GM23338 (cell line): ENCODE data around the gene UBA3. TPM values are rescaled to one million over a fixed set of nuclear protein-coding genes. Genes with fewer than 3 reads are reported as not detected.

Source experiments
- ATAC-seq: fragments of 200-7000 bp; cut with Tn5 transposase; 3 replicates; pipeline ENCODE4 v1.9.1; 2020
- DNase-seq: peaks from one replicate; pipeline ENCODE4 v3.0.0-alpha.2; 2015; ENCODE audit warnings: low spot score
- H2AFZ ChIP-seq: fragments of 200-600 bp; sonication (generic); 2 replicates; pipeline ENCODE4 v1.8.0; 2016; ENCODE audit warnings: antibody characterized with exemption, mild to moderate bottlenecking, moderate library complexity
- H3F3A ChIP-seq: fragments of 200-600 bp; sonication (generic); replicated peaks from 2 replicates; pipeline ENCODE4 v1.8.0; 2017; ENCODE audit warnings: antibody characterized with exemption, mixed run types, low read depth
- H3K27ac ChIP-seq: fragments of 200-600 bp; sonication (generic); 2 replicates; pipeline ENCODE4 v1.6.1; 2016; ENCODE audit warnings: low read depth
- H3K27me3 ChIP-seq: fragments of 200-600 bp; sonication (generic); 2 replicates; pipeline ENCODE4 v1.8.0; 2016; ENCODE audit warnings: mild to moderate bottlenecking, mixed run types, moderate library complexity; ENCODE audit not compliant: insufficient read depth
- H3K36me3 ChIP-seq: fragments of 200-600 bp; sonication (generic); 2 replicates; pipeline ENCODE4 v1.8.0; 2016; ENCODE audit warnings: mild to moderate bottlenecking; ENCODE audit not compliant: insufficient read depth
- H3K4me1 ChIP-seq: fragments of 200-600 bp; sonication (generic); 2 replicates; pipeline ENCODE4 v1.8.0; 2016; ENCODE audit warnings: mild to moderate bottlenecking, moderate library complexity; ENCODE audit not compliant: insufficient read depth
- H3K4me2 ChIP-seq: fragments of 200-600 bp; sonication (generic); 2 replicates; pipeline ENCODE4 v1.7.1; 2017; ENCODE audit warnings: mixed run types
- H3K4me3 ChIP-seq: fragments of 200-600 bp; sonication (generic); 2 replicates; pipeline ENCODE4 v1.6.1; 2016; ENCODE audit warnings: mixed run types
- H3K79me2 ChIP-seq: fragments of 200-600 bp; sonication (generic); replicated peaks from 2 replicates; pipeline ENCODE4 v1.8.0; 2017; ENCODE audit warnings: mild to moderate bottlenecking; ENCODE audit not compliant: insufficient read depth
- H3K9me2 ChIP-seq: fragments of 200-600 bp; sonication (generic); 2 replicates; pipeline ENCODE4 v1.8.0; 2017; ENCODE audit not compliant: insufficient read depth
- H4K20me1 ChIP-seq: fragments of 200-600 bp; sonication (generic); replicated peaks from 2 replicates; pipeline ENCODE4 v1.8.0; 2017; ENCODE audit warnings: mild to moderate bottlenecking; ENCODE audit not compliant: insufficient read depth
- H3K27ac Mint-ChIP-seq: 2 replicates; pipeline ENCODE4 v1.8.0; 2020; ENCODE audit warnings: inconsistent platforms, mild to moderate bottlenecking, moderate library complexity, mixed read lengths
- H3K27me3 Mint-ChIP-seq: 3 replicates; pipeline ENCODE4 v1.8.0; 2022; ENCODE audit warnings: low read depth, mild to moderate bottlenecking, moderate library complexity, mixed read lengths, inconsistent platforms; ENCODE audit not compliant: insufficient read depth, poor library complexity
- H3K36me3 Mint-ChIP-seq: 3 replicates; pipeline ENCODE4 v1.8.0; 2021; ENCODE audit warnings: low read depth, mild to moderate bottlenecking, inconsistent platforms, moderate library complexity, mixed read lengths
- H3K4me1 Mint-ChIP-seq: 3 replicates; pipeline ENCODE4 v1.8.0; 2020; ENCODE audit warnings: mild to moderate bottlenecking, inconsistent platforms, mixed read lengths
- H3K4me3 Mint-ChIP-seq: 3 replicates; pipeline ENCODE4 v1.8.0; 2021; ENCODE audit warnings: moderate library complexity, mild to moderate bottlenecking, inconsistent platforms, mixed read lengths
- H3K9me3 Mint-ChIP-seq: 3 replicates; pipeline ENCODE4 v1.8.0; 2020; ENCODE audit warnings: moderate library complexity, mild to moderate bottlenecking, inconsistent platforms, mixed read lengths
- CREB1 ChIP-seq: fragments of 250-450 bp; sonication (Bioruptor Pico); IDR thresholded peaks from 2 replicates; pipeline ENCODE4 v1.5.0; 2020; ENCODE audit warnings: low read depth, mild to moderate bottlenecking, moderate library complexity
- EZH2 ChIP-seq: fragments of 200-600 bp; sonication (generic); IDR thresholded peaks from one replicate; pipeline ENCODE4 v1.8.0; 2017; ENCODE audit warnings: antibody characterized with exemption, mild to moderate bottlenecking, low read depth; ENCODE audit not compliant: unreplicated experiment
- EZH2phosphoT487 ChIP-seq: fragments of 200-600 bp; sonication (generic); IDR thresholded peaks from one replicate; pipeline ENCODE4 v1.8.1; 2018; ENCODE audit warnings: antibody characterized with exemption; ENCODE audit not compliant: unreplicated experiment
- JUNB ChIP-seq: IDR thresholded peaks from one replicate; pipeline ENCODE4 v1.6.1; 2016; ENCODE audit warnings: antibody characterized with exemption; ENCODE audit not compliant: unreplicated experiment
- NANOG ChIP-seq: IDR thresholded peaks from 2 replicates; pipeline ENCODE4 v1.6.1; 2016; ENCODE audit warnings: antibody characterized with exemption, borderline replicate concordance
- POLR2AphosphoS5 ChIP-seq: IDR thresholded peaks from 2 replicates; pipeline ENCODE4 v1.6.1; 2016; ENCODE audit warnings: antibody characterized with exemption, low read depth
- STAT1 ChIP-seq: IDR thresholded peaks from one replicate; pipeline ENCODE4 v1.6.1; 2016; ENCODE audit warnings: antibody characterized with exemption; ENCODE audit not compliant: unreplicated experiment
- ZNF114 ChIP-seq: fragments of 250-450 bp; sonication (Bioruptor Pico); IDR thresholded peaks from 2 replicates; pipeline ENCODE4 v1.5.0; 2020; ENCODE audit warnings: mild to moderate bottlenecking, moderate library complexity
- ZNF331 ChIP-seq: fragments of 250-450 bp; sonication (Bioruptor Pico); IDR thresholded peaks from 2 replicates; pipeline ENCODE4 v1.5.0; 2020; ENCODE audit warnings: low read depth, mild to moderate bottlenecking, moderate library complexity
- polyA plus RNA-seq: library from polyadenylated mRNA; unstranded; fragments of >200 nt; fragmentation: Nextera tagmentation; extraction: Ambion mirVana; gene quantifications from 2 replicates; pipeline ENCODE4 v1.2.1, GENCODE V29; 2016
- total RNA-seq: library from RNA; depleted of rRNA; stranded (reverse); fragments of >200 nt; shearing (Covaris generic); gene quantifications from 2 replicates; pipeline ENCODE4 v1.2.3, GENCODE V29; 2014
- TF ChIP-seq, protein P1 (sequence below): IDR thresholded peaks from 2 replicates; pipeline ENCODE4 v1.6.1; 2016; ENCODE audit warnings: antibody characterized with exemption
- TF ChIP-seq, protein P2 (sequence below), 2 experiments: fragments of 200-600 bp in 1 of 2; sonication (generic) in 1 of 2; conservative IDR thresholded peaks; 2 replicates each; pipeline versions ENCODE4 v1.5.1 to v1.6.1; 2016 to 2017; ENCODE audit warnings: antibody characterized with exemption in 2 of 2, low read depth in 2 of 2, mild to moderate bottlenecking in 2 of 2, moderate library complexity in 1 of 2
- TF ChIP-seq, protein P3 (sequence below): fragments of 250-450 bp; sonication (Bioruptor Pico); IDR thresholded peaks from 2 replicates; pipeline ENCODE4 v1.5.0; 2020; ENCODE audit warnings: mild to moderate bottlenecking, moderate library complexity
- TF ChIP-seq, protein P4 (sequence below): IDR thresholded peaks from one replicate; pipeline ENCODE4 v1.6.1; 2018; ENCODE audit warnings: antibody characterized with exemption; ENCODE audit not compliant: unreplicated experiment

The UBA3 gene
- total and polyA plus RNA-seq, 2 experiments from 2014 or later: 53.2 to 85.3 TPM

DNA sequence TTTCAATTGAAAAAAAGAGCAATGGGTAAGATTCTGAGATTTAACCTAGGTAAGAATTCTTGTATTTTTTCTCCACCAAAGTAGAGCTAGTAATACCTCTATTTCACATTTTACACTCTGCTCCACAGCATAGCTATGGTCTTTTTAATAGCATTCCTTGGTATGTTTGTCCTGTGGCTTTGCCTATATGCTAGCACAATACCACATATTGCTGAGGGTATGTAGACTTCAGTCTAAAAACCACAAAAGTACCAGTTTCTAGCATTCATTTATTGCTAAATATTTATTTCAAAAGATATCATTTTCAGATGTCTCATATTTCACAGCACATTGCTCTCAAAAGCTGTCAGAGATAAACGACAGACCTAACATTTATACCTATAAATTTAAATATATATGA, 48.5 kb downstream of the UBA3 start:
- DNase-seq (no peak), ATAC-seq (no peak)
- Histone ChIP-seq H3K4me3 (no peak overlapping the region), H3K36me3 (peaks cover 21% of the 10 kb centered on the region; the same call in 1 of the 2 replicates), H2AFZ (no peak overlapping the region), H3K4me1 (no peaks in the 10 kb centered on the region), H3K4me2 (no peak overlapping the region), H3K27ac (no peak overlapping the region), H3K9me2 (no peaks in the 10 kb centered on the region), H3K79me2 (no peaks in the 10 kb centered on the region), H4K20me1 (no peaks in the 10 kb centered on the region), H3K27me3 (no peaks in the 10 kb centered on the region), H3F3A (no peaks in the 10 kb centered on the region)
- Mint-ChIP-seq H3K4me3 (no peak overlapping the region), H3K27me3 (peaks cover 2% of the 10 kb centered on the region), H3K27ac (no peak overlapping the region), H3K36me3 (peaks cover 47% of the 10 kb centered on the region), H3K9me3 (no peaks in the 10 kb centered on the region), H3K4me1 (no peaks in the 10 kb centered on the region)
- TF ChIP-seq EZH2phosphoT487 (no peak), NANOG (no peak), JUNB (no peak), ZNF114 (CRISPR knock-in tag) (no peak), STAT1 (no peak), POLR2AphosphoS5 (no peak), CREB1 (CRISPR knock-in tag) (no peak), ZNF331 (CRISPR knock-in tag) (no peak), EZH2 (no peak)
- TF ChIP-seq, protein P1, sequence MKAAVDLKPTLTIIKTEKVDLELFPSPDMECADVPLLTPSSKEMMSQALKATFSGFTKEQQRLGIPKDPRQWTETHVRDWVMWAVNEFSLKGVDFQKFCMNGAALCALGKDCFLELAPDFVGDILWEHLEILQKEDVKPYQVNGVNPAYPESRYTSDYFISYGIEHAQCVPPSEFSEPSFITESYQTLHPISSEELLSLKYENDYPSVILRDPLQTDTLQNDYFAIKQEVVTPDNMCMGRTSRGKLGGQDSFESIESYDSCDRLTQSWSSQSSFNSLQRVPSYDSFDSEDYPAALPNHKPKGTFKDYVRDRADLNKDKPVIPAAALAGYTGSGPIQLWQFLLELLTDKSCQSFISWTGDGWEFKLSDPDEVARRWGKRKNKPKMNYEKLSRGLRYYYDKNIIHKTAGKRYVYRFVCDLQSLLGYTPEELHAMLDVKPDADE: no peak
- TF ChIP-seq, protein P2, sequence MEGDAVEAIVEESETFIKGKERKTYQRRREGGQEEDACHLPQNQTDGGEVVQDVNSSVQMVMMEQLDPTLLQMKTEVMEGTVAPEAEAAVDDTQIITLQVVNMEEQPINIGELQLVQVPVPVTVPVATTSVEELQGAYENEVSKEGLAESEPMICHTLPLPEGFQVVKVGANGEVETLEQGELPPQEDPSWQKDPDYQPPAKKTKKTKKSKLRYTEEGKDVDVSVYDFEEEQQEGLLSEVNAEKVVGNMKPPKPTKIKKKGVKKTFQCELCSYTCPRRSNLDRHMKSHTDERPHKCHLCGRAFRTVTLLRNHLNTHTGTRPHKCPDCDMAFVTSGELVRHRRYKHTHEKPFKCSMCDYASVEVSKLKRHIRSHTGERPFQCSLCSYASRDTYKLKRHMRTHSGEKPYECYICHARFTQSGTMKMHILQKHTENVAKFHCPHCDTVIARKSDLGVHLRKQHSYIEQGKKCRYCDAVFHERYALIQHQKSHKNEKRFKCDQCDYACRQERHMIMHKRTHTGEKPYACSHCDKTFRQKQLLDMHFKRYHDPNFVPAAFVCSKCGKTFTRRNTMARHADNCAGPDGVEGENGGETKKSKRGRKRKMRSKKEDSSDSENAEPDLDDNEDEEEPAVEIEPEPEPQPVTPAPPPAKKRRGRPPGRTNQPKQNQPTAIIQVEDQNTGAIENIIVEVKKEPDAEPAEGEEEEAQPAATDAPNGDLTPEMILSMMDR (conservative IDR thresholded peaks at IDR 0.05; ENCODE audit: low read depth in 2 of 2): no peak
- TF ChIP-seq, protein P3, sequence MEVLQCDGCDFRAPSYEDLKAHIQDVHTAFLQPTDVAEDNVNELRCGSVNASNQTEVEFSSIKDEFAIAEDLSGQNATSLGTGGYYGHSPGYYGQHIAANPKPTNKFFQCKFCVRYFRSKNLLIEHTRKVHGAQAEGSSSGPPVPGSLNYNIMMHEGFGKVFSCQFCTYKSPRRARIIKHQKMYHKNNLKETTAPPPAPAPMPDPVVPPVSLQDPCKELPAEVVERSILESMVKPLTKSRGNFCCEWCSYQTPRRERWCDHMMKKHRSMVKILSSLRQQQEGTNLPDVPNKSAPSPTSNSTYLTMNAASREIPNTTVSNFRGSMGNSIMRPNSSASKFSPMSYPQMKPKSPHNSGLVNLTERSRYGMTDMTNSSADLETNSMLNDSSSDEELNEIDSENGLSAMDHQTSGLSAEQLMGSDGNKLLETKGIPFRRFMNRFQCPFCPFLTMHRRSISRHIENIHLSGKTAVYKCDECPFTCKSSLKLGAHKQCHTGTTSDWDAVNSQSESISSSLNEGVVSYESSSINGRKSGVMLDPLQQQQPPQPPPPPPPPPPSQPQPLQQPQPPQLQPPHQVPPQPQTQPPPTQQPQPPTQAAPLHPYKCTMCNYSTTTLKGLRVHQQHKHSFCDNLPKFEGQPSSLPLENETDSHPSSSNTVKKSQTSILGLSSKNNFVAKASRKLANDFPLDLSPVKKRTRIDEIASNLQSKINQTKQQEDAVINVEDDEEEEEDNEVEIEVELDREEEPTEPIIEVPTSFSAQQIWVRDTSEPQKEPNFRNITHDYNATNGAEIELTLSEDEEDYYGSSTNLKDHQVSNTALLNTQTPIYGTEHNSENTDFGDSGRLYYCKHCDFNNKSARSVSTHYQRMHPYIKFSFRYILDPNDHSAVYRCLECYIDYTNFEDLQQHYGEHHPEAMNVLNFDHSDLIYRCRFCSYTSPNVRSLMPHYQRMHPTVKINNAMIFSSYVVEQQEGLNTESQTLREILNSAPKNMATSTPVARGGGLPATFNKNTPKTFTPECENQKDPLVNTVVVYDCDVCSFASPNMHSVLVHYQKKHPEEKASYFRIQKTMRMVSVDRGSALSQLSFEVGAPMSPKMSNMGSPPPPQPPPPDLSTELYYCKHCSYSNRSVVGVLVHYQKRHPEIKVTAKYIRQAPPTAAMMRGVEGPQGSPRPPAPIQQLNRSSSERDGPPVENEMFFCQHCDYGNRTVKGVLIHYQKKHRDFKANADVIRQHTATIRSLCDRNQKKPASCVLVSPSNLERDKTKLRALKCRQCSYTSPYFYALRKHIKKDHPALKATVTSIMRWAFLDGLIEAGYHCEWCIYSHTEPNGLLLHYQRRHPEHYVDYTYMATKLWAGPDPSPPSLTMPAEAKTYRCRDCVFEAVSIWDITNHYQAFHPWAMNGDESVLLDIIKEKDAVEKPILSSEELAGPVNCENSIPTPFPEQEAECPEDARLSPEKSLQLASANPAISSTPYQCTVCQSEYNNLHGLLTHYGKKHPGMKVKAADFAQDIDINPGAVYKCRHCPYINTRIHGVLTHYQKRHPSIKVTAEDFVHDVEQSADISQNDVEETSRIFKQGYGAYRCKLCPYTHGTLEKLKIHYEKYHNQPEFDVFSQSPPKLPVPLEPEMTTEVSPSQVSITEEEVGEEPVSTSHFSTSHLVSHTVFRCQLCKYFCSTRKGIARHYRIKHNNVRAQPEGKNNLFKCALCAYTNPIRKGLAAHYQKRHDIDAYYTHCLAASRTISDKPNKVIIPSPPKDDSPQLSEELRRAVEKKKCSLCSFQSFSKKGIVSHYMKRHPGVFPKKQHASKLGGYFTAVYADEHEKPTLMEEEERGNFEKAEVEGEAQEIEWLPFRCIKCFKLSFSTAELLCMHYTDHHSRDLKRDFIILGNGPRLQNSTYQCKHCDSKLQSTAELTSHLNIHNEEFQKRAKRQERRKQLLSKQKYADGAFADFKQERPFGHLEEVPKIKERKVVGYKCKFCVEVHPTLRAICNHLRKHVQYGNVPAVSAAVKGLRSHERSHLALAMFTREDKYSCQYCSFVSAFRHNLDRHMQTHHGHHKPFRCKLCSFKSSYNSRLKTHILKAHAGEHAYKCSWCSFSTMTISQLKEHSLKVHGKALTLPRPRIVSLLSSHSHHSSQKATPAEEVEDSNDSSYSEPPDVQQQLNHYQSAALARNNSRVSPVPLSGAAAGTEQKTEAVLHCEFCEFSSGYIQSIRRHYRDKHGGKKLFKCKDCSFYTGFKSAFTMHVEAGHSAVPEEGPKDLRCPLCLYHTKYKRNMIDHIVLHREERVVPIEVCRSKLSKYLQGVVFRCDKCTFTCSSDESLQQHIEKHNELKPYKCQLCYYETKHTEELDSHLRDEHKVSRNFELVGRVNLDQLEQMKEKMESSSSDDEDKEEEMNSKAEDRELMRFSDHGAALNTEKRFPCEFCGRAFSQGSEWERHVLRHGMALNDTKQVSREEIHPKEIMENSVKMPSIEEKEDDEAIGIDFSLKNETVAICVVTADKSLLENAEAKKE (CRISPR knock-in tag): no peak
- TF ChIP-seq, protein P4, sequence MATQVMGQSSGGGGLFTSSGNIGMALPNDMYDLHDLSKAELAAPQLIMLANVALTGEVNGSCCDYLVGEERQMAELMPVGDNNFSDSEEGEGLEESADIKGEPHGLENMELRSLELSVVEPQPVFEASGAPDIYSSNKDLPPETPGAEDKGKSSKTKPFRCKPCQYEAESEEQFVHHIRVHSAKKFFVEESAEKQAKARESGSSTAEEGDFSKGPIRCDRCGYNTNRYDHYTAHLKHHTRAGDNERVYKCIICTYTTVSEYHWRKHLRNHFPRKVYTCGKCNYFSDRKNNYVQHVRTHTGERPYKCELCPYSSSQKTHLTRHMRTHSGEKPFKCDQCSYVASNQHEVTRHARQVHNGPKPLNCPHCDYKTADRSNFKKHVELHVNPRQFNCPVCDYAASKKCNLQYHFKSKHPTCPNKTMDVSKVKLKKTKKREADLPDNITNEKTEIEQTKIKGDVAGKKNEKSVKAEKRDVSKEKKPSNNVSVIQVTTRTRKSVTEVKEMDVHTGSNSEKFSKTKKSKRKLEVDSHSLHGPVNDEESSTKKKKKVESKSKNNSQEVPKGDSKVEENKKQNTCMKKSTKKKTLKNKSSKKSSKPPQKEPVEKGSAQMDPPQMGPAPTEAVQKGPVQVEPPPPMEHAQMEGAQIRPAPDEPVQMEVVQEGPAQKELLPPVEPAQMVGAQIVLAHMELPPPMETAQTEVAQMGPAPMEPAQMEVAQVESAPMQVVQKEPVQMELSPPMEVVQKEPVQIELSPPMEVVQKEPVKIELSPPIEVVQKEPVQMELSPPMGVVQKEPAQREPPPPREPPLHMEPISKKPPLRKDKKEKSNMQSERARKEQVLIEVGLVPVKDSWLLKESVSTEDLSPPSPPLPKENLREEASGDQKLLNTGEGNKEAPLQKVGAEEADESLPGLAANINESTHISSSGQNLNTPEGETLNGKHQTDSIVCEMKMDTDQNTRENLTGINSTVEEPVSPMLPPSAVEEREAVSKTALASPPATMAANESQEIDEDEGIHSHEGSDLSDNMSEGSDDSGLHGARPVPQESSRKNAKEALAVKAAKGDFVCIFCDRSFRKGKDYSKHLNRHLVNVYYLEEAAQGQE: no peak
